Ishikawa (cell line): ENCODE measurements around the gene FAM184A.

Source experiments
- CEBPB ChIP-seq: IDR thresholded peaks from 2 replicates; pipeline ENCODE4 v1.6.1; 2012
- CREB1 ChIP-seq: IDR thresholded peaks from 2 replicates; pipeline ENCODE4 v1.6.1; 2012; ENCODE audit warnings: low read depth
- EGR1 ChIP-seq: IDR thresholded peaks from 2 replicates; pipeline ENCODE4 v1.6.1; 2012
- EP300 ChIP-seq: IDR thresholded peaks from 2 replicates; pipeline ENCODE4 v1.6.1; 2012; ENCODE audit warnings: borderline replicate concordance
- FOXM1 ChIP-seq: IDR thresholded peaks from 2 replicates; pipeline ENCODE4 v1.6.1; 2012; ENCODE audit warnings: low read depth, borderline replicate concordance
- NFIC ChIP-seq: IDR thresholded peaks from 2 replicates; pipeline ENCODE4 v1.6.1; 2012
- RAD21 ChIP-seq: IDR thresholded peaks from 2 replicates; pipeline ENCODE4 v1.6.1; 2012; ENCODE audit warnings: low read depth
- TAF1 ChIP-seq: IDR thresholded peaks from 2 replicates; pipeline ENCODE4 v1.6.1; 2012; ENCODE audit warnings: low read depth, mild to moderate bottlenecking
- TCF12 ChIP-seq: IDR thresholded peaks from 2 replicates; pipeline ENCODE4 v1.6.1; 2012; ENCODE audit warnings: low read depth
- TEAD4 ChIP-seq: IDR thresholded peaks from 2 replicates; pipeline ENCODE4 v1.6.1; 2012
- YY1 ChIP-seq: IDR thresholded peaks from 2 replicates; pipeline ENCODE4 v1.6.1; 2012; ENCODE audit warnings: low read depth
- ZBTB7A ChIP-seq: IDR thresholded peaks from 2 replicates; pipeline ENCODE4 v1.6.1; 2012; ENCODE audit warnings: low read depth
- TF ChIP-seq, protein P1 (sequence below): IDR thresholded peaks from 2 replicates; pipeline ENCODE4 v1.6.1; 2012
- TF ChIP-seq, protein P2 (sequence below): IDR thresholded peaks from 2 replicates; pipeline ENCODE4 v1.6.1; 2012
- TF ChIP-seq, protein P3 (sequence below): IDR thresholded peaks from 2 replicates; pipeline ENCODE4 v1.6.1; 2012; ENCODE audit warnings: low read depth, mild to moderate bottlenecking

FAM184A gene

DNA sequence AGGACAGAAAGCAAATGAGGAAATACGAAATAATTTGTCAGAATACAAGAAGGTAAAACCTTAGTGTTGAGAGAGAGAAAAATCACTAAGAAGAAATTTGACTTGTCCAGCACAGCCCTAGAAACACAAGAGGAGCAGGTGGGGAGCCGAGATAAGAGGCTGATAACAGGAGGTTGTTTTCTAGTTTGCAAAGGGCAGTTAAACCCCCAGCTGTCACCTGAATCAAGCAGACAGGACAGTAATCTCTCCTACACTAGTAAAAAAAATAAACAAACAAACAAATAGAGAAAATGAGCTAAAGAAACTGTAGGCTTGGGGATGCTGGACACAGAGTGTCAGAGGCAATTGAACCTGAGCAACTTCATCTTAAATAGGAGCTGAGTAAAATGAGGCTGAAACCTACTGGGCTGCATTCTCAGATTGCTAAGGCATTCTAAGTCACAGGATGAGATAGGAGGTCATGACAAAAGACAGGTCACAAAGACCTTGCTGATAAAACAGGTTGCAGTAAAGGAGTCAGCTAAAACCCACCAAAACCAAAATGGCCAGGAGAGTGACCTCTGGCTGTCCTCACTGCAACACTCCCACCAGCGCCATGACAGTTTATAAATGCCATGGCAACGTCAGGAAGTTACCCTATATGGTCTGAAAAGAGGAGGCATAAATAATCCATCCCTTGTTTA lies 40.4 kb downstream of the FAM184A start:
- TF ChIP-seq TAF1, result no peak
- no peak for TF ChIP-seq CREB1
- TF ChIP-seq, protein P1, sequence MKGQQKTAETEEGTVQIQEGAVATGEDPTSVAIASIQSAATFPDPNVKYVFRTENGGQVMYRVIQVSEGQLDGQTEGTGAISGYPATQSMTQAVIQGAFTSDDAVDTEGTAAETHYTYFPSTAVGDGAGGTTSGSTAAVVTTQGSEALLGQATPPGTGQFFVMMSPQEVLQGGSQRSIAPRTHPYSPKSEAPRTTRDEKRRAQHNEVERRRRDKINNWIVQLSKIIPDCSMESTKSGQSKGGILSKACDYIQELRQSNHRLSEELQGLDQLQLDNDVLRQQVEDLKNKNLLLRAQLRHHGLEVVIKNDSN, result no peak
- no peak for TF ChIP-seq TEAD4
- TF ChIP-seq EP300, result no peak
- TF ChIP-seq YY1, result no peak

DNA sequence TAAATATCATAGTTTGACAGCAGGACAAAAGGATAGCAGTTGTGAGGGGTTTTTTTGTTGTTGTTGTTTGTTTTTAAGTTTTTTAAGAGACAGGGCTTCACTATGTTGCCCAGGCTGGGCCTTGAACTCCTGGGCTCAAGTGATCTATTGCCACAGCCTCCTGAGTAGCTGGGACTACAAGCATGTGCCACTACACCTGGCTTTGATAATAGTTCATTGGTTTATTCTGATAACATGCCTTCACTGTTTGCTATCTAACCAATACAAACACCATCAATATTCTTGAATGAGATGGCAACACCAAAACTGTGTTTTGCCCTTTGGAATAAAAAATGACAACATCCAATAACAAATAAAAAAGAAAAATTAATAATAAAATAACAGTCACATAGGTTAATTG lies 41.2 kb downstream of the FAM184A start:
- TF ChIP-seq, protein P1, result no peak
- no peak for TF ChIP-seq CEBPB
- no peak for TF ChIP-seq TCF12
- TF ChIP-seq RAD21, result no peak
- no peak for TF ChIP-seq ZBTB7A
- TF ChIP-seq YY1, result no peak
- no peak for TF ChIP-seq NFIC
- TF ChIP-seq, protein P2, sequence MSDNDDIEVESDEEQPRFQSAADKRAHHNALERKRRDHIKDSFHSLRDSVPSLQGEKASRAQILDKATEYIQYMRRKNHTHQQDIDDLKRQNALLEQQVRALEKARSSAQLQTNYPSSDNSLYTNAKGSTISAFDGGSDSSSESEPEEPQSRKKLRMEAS, result no peak
- no peak for TF ChIP-seq TAF1
- no peak for TF ChIP-seq TEAD4
- no peak for TF ChIP-seq EP300

DNA sequence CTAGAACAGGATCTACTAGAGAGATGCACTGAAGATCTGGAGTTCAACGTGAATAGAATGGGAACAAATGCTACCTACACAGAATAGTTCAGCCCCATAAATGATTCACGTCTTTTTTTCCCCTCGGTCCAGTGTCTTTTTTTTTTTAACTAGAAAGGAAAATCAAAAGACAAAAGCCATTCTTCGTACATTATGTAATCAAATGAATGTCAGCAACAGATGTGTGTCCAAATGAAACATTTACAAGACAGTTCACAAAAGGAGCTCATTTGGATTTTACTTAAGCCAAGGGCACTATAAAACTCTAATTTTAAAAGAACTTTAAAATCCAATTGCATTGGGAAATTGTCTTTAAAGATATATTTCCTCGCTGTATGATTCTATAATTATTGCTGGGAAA lies 42.4 kb downstream of the FAM184A start:
- TF ChIP-seq TEAD4 (no peak), EP300 (no peak), ZBTB7A (no peak), EGR1 (no peak), YY1 (no peak), TCF12 (no peak), TAF1 (no peak), NFIC (no peak), FOXM1 (no peak), CREB1 (no peak), RAD21 (no peak), CEBPB (no peak)
- TF ChIP-seq, protein P2, result no peak
- TF ChIP-seq, protein P1, result no peak
- TF ChIP-seq, protein P3, sequence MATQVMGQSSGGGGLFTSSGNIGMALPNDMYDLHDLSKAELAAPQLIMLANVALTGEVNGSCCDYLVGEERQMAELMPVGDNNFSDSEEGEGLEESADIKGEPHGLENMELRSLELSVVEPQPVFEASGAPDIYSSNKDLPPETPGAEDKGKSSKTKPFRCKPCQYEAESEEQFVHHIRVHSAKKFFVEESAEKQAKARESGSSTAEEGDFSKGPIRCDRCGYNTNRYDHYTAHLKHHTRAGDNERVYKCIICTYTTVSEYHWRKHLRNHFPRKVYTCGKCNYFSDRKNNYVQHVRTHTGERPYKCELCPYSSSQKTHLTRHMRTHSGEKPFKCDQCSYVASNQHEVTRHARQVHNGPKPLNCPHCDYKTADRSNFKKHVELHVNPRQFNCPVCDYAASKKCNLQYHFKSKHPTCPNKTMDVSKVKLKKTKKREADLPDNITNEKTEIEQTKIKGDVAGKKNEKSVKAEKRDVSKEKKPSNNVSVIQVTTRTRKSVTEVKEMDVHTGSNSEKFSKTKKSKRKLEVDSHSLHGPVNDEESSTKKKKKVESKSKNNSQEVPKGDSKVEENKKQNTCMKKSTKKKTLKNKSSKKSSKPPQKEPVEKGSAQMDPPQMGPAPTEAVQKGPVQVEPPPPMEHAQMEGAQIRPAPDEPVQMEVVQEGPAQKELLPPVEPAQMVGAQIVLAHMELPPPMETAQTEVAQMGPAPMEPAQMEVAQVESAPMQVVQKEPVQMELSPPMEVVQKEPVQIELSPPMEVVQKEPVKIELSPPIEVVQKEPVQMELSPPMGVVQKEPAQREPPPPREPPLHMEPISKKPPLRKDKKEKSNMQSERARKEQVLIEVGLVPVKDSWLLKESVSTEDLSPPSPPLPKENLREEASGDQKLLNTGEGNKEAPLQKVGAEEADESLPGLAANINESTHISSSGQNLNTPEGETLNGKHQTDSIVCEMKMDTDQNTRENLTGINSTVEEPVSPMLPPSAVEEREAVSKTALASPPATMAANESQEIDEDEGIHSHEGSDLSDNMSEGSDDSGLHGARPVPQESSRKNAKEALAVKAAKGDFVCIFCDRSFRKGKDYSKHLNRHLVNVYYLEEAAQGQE, result no peak

DNA sequence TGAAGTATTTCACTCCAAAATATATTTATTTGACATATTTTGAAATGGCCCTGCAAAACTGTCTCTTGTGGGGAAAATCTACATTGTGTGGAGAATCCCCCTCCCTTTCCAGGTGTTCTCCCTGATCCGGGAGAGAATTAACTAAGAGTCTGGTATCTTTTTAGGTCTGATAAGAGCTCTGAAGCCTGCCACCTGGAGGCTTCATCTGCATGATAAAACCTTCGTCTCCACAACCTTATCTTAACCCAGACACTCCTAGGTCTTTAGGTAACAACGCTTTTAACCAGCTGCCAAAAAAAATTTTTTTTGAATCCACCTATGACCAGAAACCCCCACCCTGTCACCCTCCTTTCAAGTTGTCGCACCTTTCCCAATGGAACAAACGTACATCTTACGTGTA lies 43.0 kb downstream of the FAM184A start:
- no peak for TF ChIP-seq FOXM1
- no peak for TF ChIP-seq NFIC
- TF ChIP-seq, protein P1, result no peak
- TF ChIP-seq, protein P2, result no peak
- no peak for TF ChIP-seq CREB1

DNA sequence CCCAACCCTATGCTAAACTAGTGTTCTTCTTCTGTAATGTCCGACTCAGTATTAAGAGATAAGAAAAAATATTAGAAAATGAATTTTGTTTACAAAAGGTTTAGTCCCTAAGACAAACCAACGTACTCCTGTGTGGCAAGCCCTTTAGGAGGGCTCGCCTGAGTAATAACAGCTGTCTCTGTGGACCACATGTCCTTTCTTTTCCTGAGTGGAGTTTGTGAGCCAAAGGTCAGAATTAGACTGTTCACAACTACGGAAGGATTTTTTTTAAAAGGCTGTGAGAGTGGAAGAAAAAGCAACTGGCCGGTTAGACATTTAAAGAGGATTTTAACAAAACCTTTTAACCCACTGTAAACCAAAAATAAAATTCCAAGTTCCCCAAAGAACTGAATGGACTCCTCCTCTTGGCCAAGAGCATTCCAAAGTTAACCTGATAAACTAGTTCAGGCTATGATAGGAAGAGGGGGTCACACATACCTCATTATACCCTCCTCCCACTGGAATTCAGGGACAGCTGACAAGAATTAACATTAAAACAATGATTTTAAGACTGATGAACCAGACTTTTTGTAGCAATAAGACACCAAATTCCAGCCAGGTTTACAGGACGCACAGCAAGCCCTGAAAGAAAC lies 43.5 kb downstream of the FAM184A start:
- TF ChIP-seq EGR1, result no peak
- no peak for TF ChIP-seq CEBPB
- no peak for TF ChIP-seq RAD21
- TF ChIP-seq TCF12, result no peak
- TF ChIP-seq CREB1, result no peak
- TF ChIP-seq EP300, result no peak
- TF ChIP-seq, protein P3, result no peak
- TF ChIP-seq NFIC, result no peak
- no peak for TF ChIP-seq TAF1
- no peak for TF ChIP-seq TEAD4
- TF ChIP-seq YY1, result no peak
- TF ChIP-seq ZBTB7A, result no peak
- TF ChIP-seq, protein P1, result no peak
- TF ChIP-seq FOXM1, result no peak
- TF ChIP-seq, protein P2, result no peak
